Prostate gland (tissue), 2 donors: ENCODE data around the gene TNNT2. TPM values are rescaled to one million over a fixed set of nuclear protein-coding genes. Genes with fewer than 3 reads are reported as not detected.

Experiments used
- DNase-seq: peaks from one replicate; pipeline ENCODE4 v3.0.0-alpha.2; 2019; ENCODE audit warnings: low spot score
- H3K27ac ChIP-seq, 2 donors: fragments of 200-600 bp; sonication (generic); 2 replicates each; pipeline ENCODE4 v1.5.1; 2017 to 2019
- H3K27me3 ChIP-seq: fragments of 200-600 bp; sonication (generic); replicated peaks from 2 replicates; pipeline ENCODE4 v1.5.1; 2019; ENCODE audit not compliant: insufficient read depth
- H3K36me3 ChIP-seq, 2 donors: fragments of 200-600 bp; sonication (generic); 1 replicate in 1 of 2; 2 replicates in 1 of 2; pipeline versions ENCODE4 v1.5.1 to v1.8.1; 2017 to 2019
- H3K4me1 ChIP-seq: fragments of 200-600 bp; sonication (generic); replicated peaks from 2 replicates; pipeline ENCODE4 v1.5.1; 2019
- H3K4me3 ChIP-seq, 2 donors: fragments of 200-600 bp; sonication (generic); 2 replicates each; pipeline ENCODE4 v1.5.1; 2017 to 2019
- H3K9me3 ChIP-seq: fragments of 200-600 bp; sonication (generic); 2 replicates; pipeline ENCODE4 v1.5.1; 2017
- CTCF ChIP-seq, 4 experiments: fragments of 200-600 bp in 2 of 4; fragments of 450-650 bp in 2 of 4; sonication (generic) in 2 of 4; IDR thresholded peaks; 1 replicate in 3 of 4; 2 replicates in 1 of 4; pipeline ENCODE4 v1.5.1; 2016 to 2019; ENCODE audit warnings: antibody characterized with exemption in 4 of 4, mild to moderate bottlenecking in 2 of 4, moderate library complexity in 2 of 4
- POLR2A ChIP-seq: fragments of 450-650 bp; IDR thresholded peaks from one replicate; pipeline ENCODE4 v1.6.1; 2016; ENCODE audit warnings: antibody characterized with exemption, mild to moderate bottlenecking
- POLR2AphosphoS5 ChIP-seq: sonication (generic); formaldehyde crosslinking; IDR thresholded peaks from one replicate; pipeline ENCODE4 v1.6.1; 2017; ENCODE audit warnings: antibody characterized with exemption
- WGBS: methylation state at CpG from one replicate; pipeline ENCODE4 v1.1.5; 2018; 5-methylcytosine and 5-hydroxymethylcytosine counted together
- intact Hi-C: fragments of 100-400 bp; cut with DNase I; formaldehyde crosslinking; loops from one replicate; pipeline ENCODE4 v1.14.2; 2022
- total RNA-seq, 2 donors: library from RNA; depleted of rRNA; stranded (reverse); fragments of >200 nt; gene quantifications; one replicate each; pipeline ENCODE4 v1.1.0, GENCODE V29; 2016

The TNNT2 gene
- total RNA-seq, 2 donors from 2014 or later: 2.2 to 3.5 TPM

DNA sequence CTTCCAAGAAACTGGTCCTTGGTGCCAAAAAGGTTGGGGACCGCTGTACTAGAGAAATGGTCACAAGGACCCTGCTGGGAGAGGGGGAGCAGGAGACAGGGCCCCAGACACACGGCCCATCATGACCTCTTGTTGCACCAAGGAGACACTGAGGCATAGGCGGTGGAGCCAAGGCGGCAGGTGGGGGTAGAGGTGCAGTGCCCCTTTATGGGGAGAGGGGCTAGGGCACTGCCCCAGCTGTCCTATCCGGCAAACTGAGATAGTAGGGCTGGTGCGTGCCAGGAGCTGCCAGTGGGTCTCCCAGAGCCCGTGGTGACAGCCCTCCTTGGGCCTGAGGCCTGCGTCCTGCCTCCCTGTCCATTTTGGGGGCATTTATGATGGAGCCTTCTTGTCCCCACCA, 20.3 kb downstream of the TNNT2 start:
- TF ChIP-seq POLR2AphosphoS5 (no peak), POLR2A (no peak), CTCF (IDR thresholded peaks at IDR 0.05) (no peak)
- WGBS: 96% methylated on average over 8 of the region's 8 CpGs
- intact Hi-C loops: no loop called here
- no peaks in the 10 kb centered on the region for H3K4me1 ChIP-seq
- no peak overlapping the region for H3K4me3 ChIP-seq
- H3K27ac ChIP-seq: no peak overlapping the region
- DNase-seq: no peak
- H3K9me3 ChIP-seq: no peaks in the 10 kb centered on the region
- H3K27me3 ChIP-seq: no peaks in the 10 kb centered on the region
- H3K36me3 ChIP-seq: no peaks in the 10 kb centered on the region

GRCh38 chr1:201356701-201357100, 20.8 kb downstream of the TNNT2 start:
- TF ChIP-seq CTCF (IDR thresholded peaks at IDR 0.05) (no peak), POLR2AphosphoS5 (no peak), POLR2A (no peak)
- Histone ChIP-seq H3K27me3 (no peaks in the 10 kb centered on the region), H3K36me3 (no peaks in the 10 kb centered on the region), H3K9me3 (no peaks in the 10 kb centered on the region), H3K4me3 (no peak overlapping the region), H3K4me1 (no peaks in the 10 kb centered on the region), H3K27ac (no peak overlapping the region)
- intact Hi-C loops: no loop called here
- no peak for DNase-seq
- 84% methylated on average over 11 of the region's 11 CpGs for WGBS

- intact Hi-C loops: no loop called here
- WGBS: 98% methylated on average over 5 of the region's 5 CpGs
- TF ChIP-seq CTCF (IDR thresholded peaks at IDR 0.05) (no peak), POLR2AphosphoS5 (no peak), POLR2A (no peak)
- H3K9me3 ChIP-seq: no peaks in the 10 kb centered on the region
- no peak for DNase-seq
- no peaks in the 10 kb centered on the region for H3K27me3 ChIP-seq
- no peak overlapping the region for H3K27ac ChIP-seq
- H3K4me1 ChIP-seq: no peaks in the 10 kb centered on the region
- H3K4me3 ChIP-seq: no peak overlapping the region
- no peaks in the 10 kb centered on the region for H3K36me3 ChIP-seq
Measured at GRCh38 chr1:201356236-201356635, 21.2 kb downstream of the TNNT2 start.

DNA sequence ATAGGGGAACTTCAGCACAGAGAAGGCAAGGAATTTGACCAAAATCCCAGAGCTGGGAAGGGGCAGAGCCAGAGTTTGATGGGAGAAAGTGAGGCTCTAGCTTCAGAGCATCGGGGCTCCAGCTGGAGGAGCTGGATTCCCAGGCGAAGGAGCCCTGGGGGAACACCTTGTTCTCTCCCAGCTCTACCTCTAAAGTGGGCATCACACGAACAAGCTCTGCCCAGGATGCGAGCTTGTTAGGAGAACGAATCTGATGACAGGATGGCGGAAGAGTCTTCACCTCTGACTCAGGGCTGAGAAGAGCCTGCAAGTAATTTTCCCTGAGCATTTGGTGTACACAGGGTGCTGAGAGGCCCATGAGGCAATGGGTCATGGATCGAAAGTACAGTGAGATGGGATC, 22.0 kb downstream of the TNNT2 start:
- no peak for DNase-seq
- Histone ChIP-seq H3K36me3 (no peaks in the 10 kb centered on the region), H3K4me3 (no peak overlapping the region), H3K27me3 (no peaks in the 10 kb centered on the region), H3K4me1 (no peaks in the 10 kb centered on the region), H3K9me3 (no peaks in the 10 kb centered on the region), H3K27ac (no peak overlapping the region)
- WGBS: 94% methylated on average over 7 of the region's 7 CpGs
- intact Hi-C loops: no loop called here
- TF ChIP-seq CTCF (IDR thresholded peaks at IDR 0.05) (no peak), POLR2A (no peak), POLR2AphosphoS5 (no peak)

DNA sequence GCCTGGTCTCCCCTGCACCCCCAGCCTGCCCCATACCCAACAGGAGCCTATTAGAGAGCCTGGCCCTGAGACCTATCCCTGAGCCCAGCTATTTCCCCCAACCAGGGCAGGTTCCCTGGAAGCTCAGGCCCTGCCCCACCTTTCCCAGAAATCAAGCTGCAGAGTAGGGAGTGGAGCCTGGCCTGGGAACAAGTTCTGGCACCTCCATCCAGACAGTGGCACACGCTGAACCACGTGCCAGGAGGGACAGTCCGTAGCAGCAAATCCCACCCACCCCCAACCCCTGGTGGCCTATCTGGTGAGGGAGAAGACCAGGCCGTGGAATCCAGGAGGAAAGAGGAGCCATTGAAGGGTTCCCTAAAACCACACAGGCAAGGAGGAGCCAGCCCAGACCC, 22.6 kb downstream of the TNNT2 start:
- WGBS: 29% methylated on average over 4 of the region's 4 CpGs
- Histone ChIP-seq H3K4me3 (no peak overlapping the region), H3K27ac (no peak overlapping the region), H3K4me1 (no peaks in the 10 kb centered on the region), H3K9me3 (no peaks in the 10 kb centered on the region), H3K36me3 (no peaks in the 10 kb centered on the region), H3K27me3 (no peaks in the 10 kb centered on the region)
- TF ChIP-seq POLR2AphosphoS5: no peak
- no peak for TF ChIP-seq CTCF (IDR thresholded peaks at IDR 0.05)
- no peak for TF ChIP-seq POLR2A
- DNase-seq: no peak
- intact Hi-C loops: no loop called here
